ENCODE data around the gene SLC2A4RG.
"Not testable (repeated sequence)": the region's sequence is repeated elsewhere in the genome, so short reads cannot be mapped to it uniquely, and the experiment has no call there.

The SLC2A4RG gene

DNA sequence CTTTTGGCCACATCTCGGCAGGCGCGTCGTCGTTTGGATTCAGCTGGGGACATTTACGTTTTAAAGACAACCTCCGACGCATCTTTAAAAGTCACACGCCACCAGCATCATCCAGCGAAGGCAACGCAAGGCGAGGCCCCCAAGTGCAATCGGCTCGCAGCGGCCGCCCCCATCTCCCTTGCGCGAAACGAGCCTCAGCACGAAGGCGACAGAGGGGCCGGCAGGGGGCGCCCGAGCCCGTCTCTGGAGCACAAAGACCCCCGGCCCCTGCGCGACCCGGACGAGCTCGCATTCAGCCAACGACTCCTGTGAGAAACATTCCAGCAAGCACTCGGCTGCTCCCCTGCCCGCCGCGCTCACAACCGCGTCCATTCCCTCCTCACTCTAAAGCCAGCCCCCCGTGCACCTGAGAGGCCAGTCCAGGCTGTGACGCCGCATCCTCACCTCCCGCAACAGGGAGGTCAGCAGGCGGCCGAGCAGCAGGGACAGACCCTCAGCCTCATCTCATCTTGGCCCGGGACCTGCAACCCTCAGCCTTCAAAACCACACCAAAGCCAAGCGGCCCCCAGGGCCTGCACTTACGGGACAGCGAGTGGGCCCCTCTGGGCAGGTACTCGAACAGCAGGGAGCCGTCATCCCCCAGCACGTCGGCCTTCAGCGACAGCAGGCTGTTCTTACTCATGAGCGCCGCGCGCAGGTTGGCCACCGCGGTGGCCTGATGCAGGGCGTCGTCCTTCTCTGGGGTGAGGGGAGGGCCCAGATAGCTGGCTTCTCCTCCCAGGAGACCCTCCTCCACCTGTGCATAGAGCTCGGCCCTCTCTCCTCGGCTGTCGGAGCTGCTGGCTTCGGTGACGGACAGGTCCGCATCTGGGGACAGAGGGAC, 35.8 kb downstream of the SLC2A4RG start:
- no peak for DNase-seq (ENCODE audit: low read depth, low spot score)

DNA sequence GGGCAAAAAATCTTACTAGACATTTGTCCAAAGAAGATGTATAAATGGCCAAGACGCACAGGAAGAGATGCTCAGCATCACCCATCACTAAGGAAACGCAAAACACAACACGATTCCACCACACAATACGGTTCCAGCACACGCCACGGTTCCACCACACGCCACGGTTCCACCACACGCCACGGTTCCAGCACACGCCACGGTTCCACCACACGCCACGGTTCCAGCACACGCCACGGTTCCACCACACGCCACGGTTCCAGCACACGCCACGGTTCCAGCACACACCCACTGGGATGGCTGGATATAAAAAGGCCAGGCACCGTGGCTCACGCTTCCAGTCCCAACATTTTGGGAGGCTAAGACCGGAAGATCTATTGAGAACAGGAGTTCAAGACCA, 37.3 kb downstream of the SLC2A4RG start:
- not testable (repeated sequence) for DNase-seq (ENCODE audit: low read depth, low spot score)

DNA sequence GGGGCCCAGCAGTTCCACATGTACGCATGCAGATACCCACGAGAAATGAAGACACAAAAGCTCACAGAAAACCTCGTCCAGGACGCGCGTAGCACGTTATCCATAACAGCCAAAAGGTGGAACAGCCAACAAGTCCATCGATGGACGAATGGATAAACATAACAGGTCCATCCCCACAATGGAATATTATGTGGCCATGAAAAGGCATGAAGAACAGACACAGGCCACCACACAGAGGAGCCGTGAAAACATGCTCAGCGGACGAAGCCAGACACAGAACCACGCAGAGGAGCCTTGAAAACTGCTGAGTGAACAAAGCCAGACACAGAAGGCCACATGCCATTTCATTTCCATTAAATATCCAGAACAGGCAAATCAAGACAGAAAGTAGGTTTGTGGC, 38.0 kb downstream of the SLC2A4RG start:
- no peak for DNase-seq (ENCODE audit: low read depth, low spot score)

DNA sequence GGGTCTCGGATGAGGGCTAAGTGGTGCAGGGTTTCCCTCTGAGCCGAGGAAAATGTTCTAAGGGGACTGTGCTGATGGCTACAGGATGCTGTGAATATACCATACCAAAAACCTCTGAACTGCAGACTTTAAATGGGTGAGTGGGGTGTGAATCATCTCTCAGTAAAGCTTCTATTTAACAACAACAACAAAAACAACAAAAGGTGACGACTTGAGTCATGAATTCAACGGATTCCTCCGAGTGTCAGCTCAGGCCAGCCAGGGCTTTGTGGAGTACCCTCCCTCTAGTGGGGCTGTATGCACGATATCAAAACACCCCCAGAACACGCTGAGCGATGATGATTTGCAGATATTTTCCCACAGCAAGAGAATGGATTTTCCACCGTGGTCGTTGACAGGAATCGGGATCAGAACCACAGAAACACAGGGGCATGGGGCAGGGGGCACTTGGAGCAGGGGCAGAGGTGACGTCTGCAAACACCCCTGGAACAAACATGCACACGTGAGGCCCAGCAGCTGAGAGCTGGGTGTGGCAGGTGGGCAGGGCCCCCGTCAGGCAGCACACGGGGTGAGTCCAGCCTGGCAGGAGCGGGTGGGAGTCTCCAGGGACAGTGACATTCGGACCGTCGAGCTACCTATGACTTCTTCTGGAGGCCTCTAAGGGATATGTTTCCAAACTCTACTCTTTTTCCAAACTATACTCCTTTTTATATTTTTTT, 38.6 kb downstream of the SLC2A4RG start:
- no peak for DNase-seq (ENCODE audit: low read depth, low spot score)

DNA sequence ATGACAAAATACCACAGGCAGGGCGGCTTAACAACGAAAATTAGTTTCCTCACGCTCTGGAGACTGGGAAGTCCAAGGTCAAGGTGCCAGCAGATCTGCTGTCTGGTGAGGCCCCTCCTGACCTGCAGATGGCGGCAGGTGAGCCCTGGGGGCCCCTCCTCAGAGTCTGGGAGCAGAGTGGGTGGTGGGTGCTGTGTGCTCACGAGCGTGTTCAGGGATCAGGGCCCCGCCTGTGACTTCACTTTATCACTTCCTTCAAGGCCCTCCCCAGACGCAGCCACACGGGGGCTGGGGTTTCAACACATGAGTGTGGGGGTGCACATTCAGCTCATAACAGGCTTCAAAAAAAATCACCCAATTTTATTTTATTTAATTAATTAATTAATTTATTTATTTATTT, 39.3 kb downstream of the SLC2A4RG start:
- DNase-seq (ENCODE audit: low read depth, low spot score), result no peak

DNA sequence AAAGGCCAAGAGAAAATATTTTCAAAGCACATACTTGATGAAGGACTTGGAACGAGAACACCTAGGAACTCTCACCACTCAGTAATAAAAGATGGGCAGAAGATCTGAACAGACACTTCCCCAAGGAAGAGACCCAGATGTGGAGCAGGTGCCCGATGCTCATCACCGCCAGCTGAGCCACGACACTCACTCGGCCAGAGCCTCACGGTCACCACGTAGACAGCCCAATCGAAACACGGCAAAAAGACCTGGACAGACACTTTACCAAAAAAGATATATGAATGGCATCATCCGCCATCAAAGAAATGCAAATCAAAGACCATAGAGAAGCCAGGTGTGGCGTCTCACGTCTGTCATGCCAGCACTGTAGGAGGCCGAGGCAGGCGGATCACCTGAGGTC, 41.6 kb downstream of the SLC2A4RG start:
- DNase-seq (ENCODE audit: low read depth, low spot score), result no peak

DNA sequence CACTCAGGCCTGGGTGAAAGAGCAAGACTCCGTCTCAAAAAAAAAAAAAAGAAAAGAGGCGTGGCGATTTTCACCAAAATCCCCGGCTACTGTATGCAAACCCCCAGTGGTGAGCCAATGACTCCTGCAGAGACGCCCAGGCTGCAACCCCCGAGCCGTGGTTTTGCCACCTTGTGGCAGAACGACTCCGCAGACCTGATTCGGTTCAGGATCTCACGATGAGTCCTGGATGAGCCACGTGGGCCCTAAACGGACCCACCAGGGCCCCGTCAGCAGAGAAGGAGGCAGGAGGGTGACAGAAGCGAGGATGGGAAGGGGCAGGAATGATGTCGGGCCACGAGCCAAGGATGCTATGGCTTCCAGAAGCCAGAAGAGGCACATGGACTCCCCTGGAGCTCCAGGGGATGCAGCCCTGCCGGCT, 42.5 kb downstream of the SLC2A4RG start:
- DNase-seq (ENCODE audit: low read depth, low spot score), result no peak

DNA sequence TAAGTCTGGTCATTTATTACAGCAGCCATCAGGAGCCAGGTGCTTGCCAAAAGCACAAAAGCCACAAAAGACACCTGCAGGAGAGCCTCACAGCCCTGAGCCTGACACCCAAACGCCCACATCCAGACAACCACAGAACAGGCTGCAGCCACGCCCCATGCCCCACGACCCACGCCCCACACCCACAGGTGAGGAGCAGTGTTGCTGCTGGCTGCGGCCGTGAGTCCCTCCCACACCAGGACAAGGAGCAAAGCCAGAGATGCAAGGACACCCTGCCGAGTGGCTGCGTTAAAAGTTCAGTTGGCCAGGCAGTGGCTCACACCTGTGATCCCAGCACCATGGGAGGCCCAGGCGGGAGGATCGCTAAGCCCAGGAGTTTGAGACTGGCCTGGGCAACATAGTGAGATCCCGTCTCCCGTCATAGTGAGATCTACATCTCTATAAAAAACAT, 43.0 kb downstream of the SLC2A4RG start:
- no peak for DNase-seq (ENCODE audit: low read depth, low spot score)

DNA sequence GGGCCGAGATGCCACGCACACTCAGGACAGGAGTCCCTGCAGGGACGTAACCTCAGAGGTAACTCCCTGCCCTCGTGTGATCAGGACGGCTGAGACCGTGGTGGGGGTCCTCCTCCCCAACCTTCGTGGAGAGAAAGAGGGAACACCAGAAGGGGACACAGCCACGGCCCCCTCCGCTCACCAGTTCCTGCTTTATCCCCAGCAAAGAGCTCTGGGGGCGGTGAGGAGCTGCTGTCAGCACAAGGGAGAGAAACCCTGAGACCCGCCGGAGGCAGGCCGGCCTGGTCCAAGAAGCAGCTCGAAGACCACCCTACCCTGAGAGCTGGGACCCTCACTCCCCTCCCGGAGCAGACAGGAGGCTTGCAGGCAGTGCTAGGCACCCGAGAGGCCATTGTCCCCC, 44.4 kb downstream of the SLC2A4RG start:
- DNase-seq (ENCODE audit: low read depth, low spot score), result no peak

DNA sequence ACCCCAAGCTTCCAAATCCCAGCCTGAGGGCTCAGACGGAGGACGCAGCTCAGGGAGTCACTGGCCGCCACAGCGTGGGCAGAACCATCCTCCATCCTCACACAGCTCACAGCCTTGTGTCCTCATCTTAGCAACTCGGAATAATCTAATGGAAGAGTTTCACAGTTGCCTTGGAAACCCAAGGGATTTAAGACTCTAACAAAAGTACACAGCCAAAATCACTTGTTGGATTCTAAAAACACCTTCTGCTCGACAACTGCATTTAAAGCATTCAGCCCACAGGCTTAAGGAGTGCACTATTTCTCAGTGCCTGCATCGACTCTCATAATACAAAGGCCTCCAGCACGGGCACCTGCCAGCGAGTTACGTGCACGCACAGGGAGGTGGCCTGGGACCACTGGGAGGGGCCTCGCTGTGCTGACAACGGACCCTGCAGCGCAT, 46.1 kb downstream of the SLC2A4RG start:
- DNase-seq (ENCODE audit: low read depth, low spot score), result no peak

DNA sequence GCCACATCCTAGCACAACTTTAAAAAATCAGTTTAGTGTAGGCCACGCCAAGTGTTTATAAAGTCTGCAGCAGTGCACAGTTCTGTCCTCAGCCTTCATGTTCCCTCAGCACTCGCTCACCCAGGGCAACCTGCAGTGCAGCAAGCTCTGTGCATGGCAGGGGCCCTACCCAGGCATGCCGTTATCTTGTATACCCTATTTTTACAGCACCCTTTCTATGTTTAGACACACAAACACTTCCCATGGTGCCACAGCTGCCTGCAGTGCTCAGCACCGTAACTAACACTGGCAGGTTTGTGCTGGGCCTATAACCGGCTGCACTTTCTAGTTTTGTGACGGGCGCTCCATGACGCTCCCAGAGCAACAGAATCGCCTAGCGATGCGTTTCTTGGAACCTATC, 47.7 kb downstream of the SLC2A4RG start:
- no peak for DNase-seq (ENCODE audit: low read depth, low spot score)

DNA sequence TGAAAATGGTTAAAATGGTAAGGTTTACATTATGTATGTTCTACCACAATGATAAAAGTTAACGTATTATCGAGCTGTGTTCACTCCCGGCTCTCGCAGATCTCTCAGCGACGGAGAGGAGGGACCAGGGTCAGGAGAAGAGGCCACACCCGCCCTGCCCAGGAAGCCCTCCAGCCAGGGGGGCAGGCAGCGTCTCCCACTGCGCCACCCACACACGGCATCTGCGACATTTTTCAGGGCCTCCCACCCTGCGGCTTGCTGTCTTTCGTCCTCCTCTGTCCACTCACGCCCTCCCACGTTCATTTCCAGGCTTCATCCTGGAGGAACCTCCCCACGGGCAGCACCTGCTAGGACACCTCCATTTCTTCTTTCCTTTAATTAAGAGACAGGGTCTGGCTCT, 48.2 kb downstream of the SLC2A4RG start:
- no peak for DNase-seq (ENCODE audit: low read depth, low spot score)

DNA sequence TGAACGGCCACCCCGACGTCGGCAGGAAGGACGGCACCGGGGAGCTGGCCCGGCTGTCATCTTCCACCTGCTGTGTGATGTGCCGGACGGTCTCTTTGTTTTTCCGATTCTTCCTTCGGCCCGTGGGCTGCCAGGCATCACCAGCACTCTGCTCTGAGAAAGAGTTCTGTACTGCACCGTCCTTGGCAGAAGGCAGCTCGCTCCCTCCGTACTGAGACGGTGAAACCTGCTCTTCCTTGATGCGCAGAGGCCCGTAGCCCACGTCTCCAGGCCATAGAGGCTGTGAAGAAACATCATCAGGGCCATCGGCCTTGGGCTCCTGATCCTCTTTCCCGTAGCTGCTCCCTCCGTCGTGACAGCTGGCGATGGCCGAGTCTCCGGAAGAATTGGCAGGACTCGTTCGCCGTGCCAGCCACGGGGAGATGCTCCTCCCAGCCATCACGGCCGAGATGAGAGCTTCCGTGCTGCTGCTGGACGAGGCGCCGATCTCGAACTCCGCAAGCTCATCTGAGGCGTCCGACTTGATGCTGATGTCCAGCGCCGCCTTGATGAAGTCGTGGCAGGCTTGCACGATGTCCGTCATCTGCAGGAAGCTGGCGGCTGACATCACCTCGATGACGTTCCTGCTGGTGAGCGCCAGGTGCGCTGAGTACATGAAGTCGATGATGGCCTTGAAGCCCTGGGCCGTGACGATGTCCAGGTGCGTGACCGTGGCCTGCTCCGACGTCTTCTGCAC, 50.4 kb downstream of the SLC2A4RG start:
- DNase-seq (ENCODE audit: low read depth, low spot score), result no peak

DNA sequence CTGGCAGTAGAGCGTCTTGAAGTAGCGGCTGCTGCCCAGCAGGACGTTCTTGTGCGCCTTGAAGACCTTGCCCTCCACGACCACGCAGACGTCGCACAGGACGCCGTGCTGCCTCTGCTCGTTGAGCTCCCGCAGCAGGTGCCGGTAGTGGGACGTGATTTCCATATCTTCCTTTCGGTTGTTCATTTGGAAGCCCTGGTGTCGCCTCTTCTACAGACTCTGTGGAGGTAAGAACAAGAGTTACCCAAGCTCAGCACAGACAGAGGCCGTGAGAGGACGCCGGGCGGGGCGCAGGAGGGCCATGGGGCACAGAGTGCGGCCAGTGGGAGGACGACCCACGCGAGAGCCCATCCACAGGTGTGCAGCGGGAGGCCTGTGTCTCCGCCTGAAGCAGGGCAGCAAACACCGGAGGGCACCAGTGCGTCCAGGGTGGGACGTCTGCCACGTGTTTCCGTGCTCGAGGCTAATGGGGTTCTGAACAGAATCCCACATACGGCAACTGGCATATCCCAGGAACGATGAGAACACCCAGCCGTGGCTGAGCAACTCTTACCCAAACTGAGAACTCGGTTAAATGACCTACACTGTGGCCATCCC, 51.1 kb downstream of the SLC2A4RG start:
- DNase-seq (ENCODE audit: low read depth, low spot score), result no peak

DNA sequence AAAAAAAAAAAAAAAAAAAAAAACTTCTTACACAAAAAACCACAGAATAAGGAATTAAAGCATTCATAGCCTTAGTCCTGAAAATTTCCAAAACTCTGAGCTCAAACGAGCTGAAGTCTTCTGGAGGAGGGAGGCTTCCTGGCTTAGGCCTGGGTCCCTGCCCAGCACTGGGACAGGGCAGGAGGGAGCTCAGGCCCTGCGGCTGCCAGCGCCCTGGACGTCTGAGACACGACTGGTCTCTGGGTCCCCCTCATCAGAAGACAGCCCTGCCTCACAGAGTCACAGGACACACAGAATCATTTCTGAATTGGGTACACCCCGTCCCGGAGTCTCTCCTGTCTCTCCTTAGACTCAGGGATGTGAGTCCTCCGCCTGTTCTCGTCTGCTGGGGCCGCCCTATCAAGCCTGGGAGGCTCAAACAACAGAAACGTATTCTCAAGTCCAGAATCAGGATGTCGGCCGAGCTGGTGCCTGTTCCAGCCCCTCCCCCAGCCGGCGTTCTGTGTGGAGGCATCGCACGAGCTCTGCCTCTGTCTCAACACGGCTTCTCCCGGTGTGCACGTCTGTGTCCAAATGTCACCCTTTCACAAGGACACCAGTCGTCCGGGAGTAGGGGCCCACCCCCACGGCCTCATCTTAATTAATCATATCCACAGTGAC, 52.1 kb downstream of the SLC2A4RG start:
- DNase-seq (ENCODE audit: low read depth, low spot score), result no peak

DNA sequence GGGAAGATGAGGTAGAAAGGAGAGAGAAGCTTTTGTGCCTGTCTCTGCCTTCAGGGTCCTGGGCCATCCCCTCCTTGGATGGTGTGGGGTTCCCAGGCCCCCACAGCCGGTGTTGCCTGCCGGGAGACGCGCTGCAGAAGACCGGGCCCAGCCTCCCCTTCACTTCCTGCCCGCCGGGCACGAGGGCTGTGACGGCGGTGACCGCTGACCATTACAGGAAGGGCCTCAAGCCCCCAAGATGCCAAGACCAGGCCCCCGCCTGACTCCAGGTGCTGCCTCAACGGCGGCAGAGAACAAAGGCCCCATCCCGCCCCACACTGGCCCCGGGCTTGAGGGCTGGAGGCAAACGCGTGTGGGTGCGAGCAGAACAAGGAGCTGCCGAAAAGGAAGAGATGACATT, 53.3 kb downstream of the SLC2A4RG start:
- DNase-seq (ENCODE audit: low read depth, low spot score), result no peak

Measured in brain pericyte (primary cell).